Right renal pelvis (tissue), 4 donors: Measurements from ENCODE around the gene PEX1. TPM values are rescaled to one million over a fixed set of nuclear protein-coding genes. Genes with fewer than 3 reads are reported as not detected.
"Not testable (repeated sequence)": the region's sequence is repeated elsewhere in the genome, so short reads cannot be mapped to it uniquely, and the experiment has no call there.

Experiments used
- DNase-seq, 4 donors: peaks; one replicate each; pipeline ENCODE4 v3.0.0-alpha.2; 2013; ENCODE audit warnings: low read depth in 4 of 4, low spot score in 3 of 4, missing footprints in 1 of 4
- polyA plus RNA-seq, 4 donors: library from polyadenylated mRNA; unstranded; fragments of 120-200 nt; gene quantifications; one replicate each; pipeline ENCODE4 v1.2.1, GENCODE V29; 2013; ENCODE audit not compliant: insufficient read length in 4 of 4

The PEX1 gene
- polyA plus RNA-seq, 4 donors = 30.5 to 40.1 (median 35.9) TPM

- DNase-seq = no peak
Observed at GRCh38 chr7:92462560-92462959, 65.8 kb downstream of the PEX1 start.

GRCh38 chr7:92461027-92462003, 67.0 kb downstream of the PEX1 start:
- DNase-seq = peak in 2 of 4 donors; percentile 5 to 7

- DNase-seq = no peak
Observed at GRCh38 chr7:92460510-92460909, 67.8 kb downstream of the PEX1 start.

GRCh38 chr7:92460109-92460508, 68.2 kb downstream of the PEX1 start:
- no peak for DNase-seq

GRCh38 chr7:92456236-92456635, 72.1 kb downstream of the PEX1 start:
- no peak for DNase-seq

- no peak for DNase-seq
Observed at GRCh38 chr7:92451645-92452044, 76.7 kb downstream of the PEX1 start.

- peak; percentile 31 to 48 (median 45) for DNase-seq
Observed at GRCh38 chr7:92448205-92448747, 80.0 kb downstream of the PEX1 start.

- peak; percentile 82 to 88 (median 86) for DNase-seq
Observed at GRCh38 chr7:92447345-92448204, 80.7 kb downstream of the PEX1 start, which contains the start of gene GATAD1. Gene GATAD1 (plus strand): TSS chr7:92447482. CDS start chr7:92447730, 248 bp downstream.

GRCh38 chr7:92446869-92447344, 81.4 kb downstream of the PEX1 start:
- no peak for DNase-seq

GRCh38 chr7:92442720-92443119, 85.6 kb downstream of the PEX1 start:
- DNase-seq = not testable (repeated sequence)

GRCh38 chr7:92437956-92438491, 90.3 kb downstream of the PEX1 start:
- no peak for DNase-seq

Other genes starting within 250 kb of the PEX1 start
- 10 to 100 TPM; 34.3 to 48.7 (median 39.9) TPM for gene GATAD1, start 81.0 kb downstream of the PEX1 start, polyA plus RNA-seq
- 1 to 10 TPM in 1 of 4 donors, under 1 TPM in 3; 0.47 to 1.1 (median 0.75) TPM for gene ERVW-1, start 50.6 kb downstream of the PEX1 start, polyA plus RNA-seq
- gene RBM48, start 275 bp upstream of the PEX1 start, polyA plus RNA-seq = 10 to 100 TPM; 14.2 to 23.5 (median 20.5) TPM
- 10 to 100 TPM; 37.5 to 47.1 (median 43.6) TPM for gene FAM133B, start 61.9 kb upstream of the PEX1 start, polyA plus RNA-seq